ENCODE measurements around the gene OAS3. TPM values are rescaled to one million over a fixed set of nuclear protein-coding genes. Genes with fewer than 3 reads are reported as not detected.
"Not testable (repeated sequence)": the region's sequence is repeated elsewhere in the genome, so short reads cannot be mapped to it uniquely, and the experiment has no call there.

OAS3 gene
- total and polyA plus RNA-seq, 4 experiments from 2014 or later: 14.4 to 31.3 (median 21.4) TPM

GRCh38 chr12:112947314-112947713 lies 9.0 kb downstream of the OAS3 start:
- ChIA-PET CTCF (ENCODE audit: partially characterized antibody) (no interaction called here), POLR2A (ENCODE audit: partially characterized antibody) (no interaction called here)
- peaks cover 0 to 5% (median under 1%) of the 10 kb centered on the region in 4 donors for H3K4me1 Mint-ChIP-seq
- Histone ChIP-seq H3K4me1 (ENCODE audit: insufficient read depth, low read length) (no peaks in the 10 kb centered on the region), H3K27me3 (ENCODE audit: insufficient read depth, low read length) (no peaks in the 10 kb centered on the region), H3K27ac (ENCODE audit: low read depth, low read length) (no peak overlapping the region), H3K9me3 (ENCODE audit: control insufficient read depth in 1 of 2, low read length in 2 of 2) (no peaks in the 10 kb centered on the region), H3K36me3 (ENCODE audit: insufficient read depth, low read length) (peaks cover 48% of the 10 kb centered on the region), H3K4me3 (ENCODE audit: low read length in 2 of 2) (no peak overlapping the region)
- H3K9me3 Mint-ChIP-seq: peaks cover 0 to 12% (median 2%) of the 10 kb centered on the region in 8 donors
- peaks cover 60 to 62% of the 10 kb centered on the region in 2 donors for H3K36me3 Mint-ChIP-seq
- no peak for DNase-seq
- H3K27ac Mint-ChIP-seq: peak overlapping the region in 1 of 7 donors; percentile 31
- no peak overlapping the region for H3K4me3 Mint-ChIP-seq
- intact Hi-C loops (cut with micrococcal nuclease): no loop called here
- H3K27me3 Mint-ChIP-seq: no peaks in the 10 kb centered on the region

GRCh38 chr12:112947761-112948160 lies 9.5 kb downstream of the OAS3 start:
- Histone ChIP-seq H3K4me1 (ENCODE audit: insufficient read depth, low read length) (no peaks in the 10 kb centered on the region), H3K27ac (ENCODE audit: low read depth, low read length) (no peak overlapping the region), H3K9me3 (ENCODE audit: control insufficient read depth in 1 of 2, low read length in 2 of 2) (no peaks in the 10 kb centered on the region), H3K27me3 (ENCODE audit: insufficient read depth, low read length) (no peaks in the 10 kb centered on the region), H3K4me3 (ENCODE audit: low read length in 2 of 2) (no peak overlapping the region), H3K36me3 (ENCODE audit: insufficient read depth, low read length) (peaks cover 48% of the 10 kb centered on the region)
- H3K9me3 Mint-ChIP-seq: peaks cover 0 to 13% (median 2%) of the 10 kb centered on the region in 8 donors
- peaks cover 64 to 67% of the 10 kb centered on the region in 2 donors for H3K36me3 Mint-ChIP-seq
- no peak overlapping the region for H3K4me3 Mint-ChIP-seq
- ChIA-PET CTCF (ENCODE audit: partially characterized antibody) (no interaction called here), POLR2A (ENCODE audit: partially characterized antibody) (interaction anchor here (1.9 kb wide), 1 partner anchor 10 kb away, joined by 7 read pairs; the partner anchor contains the start of gene OAS3)
- peak overlapping the region in 1 of 7 donors; percentile 31 for H3K27ac Mint-ChIP-seq
- peaks cover 0 to 5% (median 0%) of the 10 kb centered on the region in 4 donors for H3K4me1 Mint-ChIP-seq
- H3K27me3 Mint-ChIP-seq: no peaks in the 10 kb centered on the region
- DNase-seq: no peak
- intact Hi-C loops (cut with micrococcal nuclease): no loop called here

DNA sequence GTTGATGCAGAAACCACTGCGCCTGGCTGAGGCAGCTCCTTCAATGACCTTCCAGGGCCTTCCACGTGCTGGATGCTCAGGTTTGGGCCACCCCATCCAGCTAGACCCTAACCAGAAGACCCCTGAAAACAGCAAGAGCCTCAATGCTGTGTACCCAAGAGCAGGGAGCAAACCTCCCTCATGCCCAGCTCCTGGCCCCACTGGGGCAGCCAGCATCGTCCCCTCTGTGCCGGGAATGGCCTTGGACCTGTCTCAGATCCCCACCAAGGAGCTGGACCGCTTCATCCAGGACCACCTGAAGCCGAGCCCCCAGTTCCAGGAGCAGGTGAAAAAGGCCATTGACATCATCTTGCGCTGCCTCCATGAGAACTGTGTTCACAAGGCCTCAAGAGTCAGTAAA lies 10.5 kb downstream of the OAS3 start:
- Mint-ChIP-seq H3K4me1 (peaks cover 0 to 7% (median 0%) of the 10 kb centered on the region in 4 donors), H3K9me3 (peaks cover 0 to 13% (median 4%) of the 10 kb centered on the region in 8 donors), H3K27ac (peak overlapping the region in 1 of 7 donors; percentile 77), H3K27me3 (no peaks in the 10 kb centered on the region), H3K4me3 (no peak overlapping the region), H3K36me3 (peaks cover 69 to 72% of the 10 kb centered on the region in 2 donors)
- POLR2A ChIA-PET (ENCODE audit: partially characterized antibody): interaction anchor here (1.0 to 1.9 kb wide), 2 partner anchors 11 to 29 kb away, joined by 3 to 7 read pairs; partner anchors contain the start of genes OAS2 and OAS3
- intact Hi-C loops (cut with micrococcal nuclease): no loop called here
- H3K4me3 ChIP-seq (ENCODE audit: low read length in 2 of 2): no peak overlapping the region
- no peaks in the 10 kb centered on the region for H3K27me3 ChIP-seq (ENCODE audit: insufficient read depth, low read length)
- no peak overlapping the region for H3K27ac ChIP-seq (ENCODE audit: low read depth, low read length)
- no peaks in the 10 kb centered on the region for H3K4me1 ChIP-seq (ENCODE audit: insufficient read depth, low read length)
- CTCF ChIA-PET (ENCODE audit: partially characterized antibody): interaction anchor here (1.0 to 2.0 kb wide), 4 partner anchors 9 to 49 kb away, joined by 4 to 7 read pairs (median 5); no protein-coding TSS in a partner anchor
- no peaks in the 10 kb centered on the region for H3K9me3 ChIP-seq (ENCODE audit: control insufficient read depth in 1 of 2, low read length in 2 of 2)
- DNase-seq: no peak
- peaks cover 48% of the 10 kb centered on the region for H3K36me3 ChIP-seq (ENCODE audit: insufficient read depth, low read length)

DNA sequence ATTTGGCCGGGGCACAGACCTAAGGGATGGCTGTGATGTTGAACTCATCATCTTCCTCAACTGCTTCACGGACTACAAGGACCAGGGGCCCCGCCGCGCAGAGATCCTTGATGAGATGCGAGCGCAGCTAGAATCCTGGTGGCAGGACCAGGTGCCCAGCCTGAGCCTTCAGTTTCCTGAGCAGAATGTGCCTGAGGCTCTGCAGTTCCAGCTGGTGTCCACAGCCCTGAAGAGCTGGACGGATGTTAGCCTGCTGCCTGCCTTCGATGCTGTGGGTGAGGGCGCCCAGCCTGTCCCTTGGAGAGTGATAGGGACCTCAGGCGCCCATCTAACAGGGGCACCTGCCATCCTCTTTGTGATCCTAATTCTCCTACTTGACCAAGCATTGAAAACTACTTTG lies 12.4 kb downstream of the OAS3 start:
- Mint-ChIP-seq H3K4me1 (peaks cover 0 to 9% (median 7%) of the 10 kb centered on the region in 4 donors), H3K4me3 (no peak overlapping the region), H3K27ac (no peak overlapping the region), H3K9me3 (peaks cover 0 to 13% (median 4%) of the 10 kb centered on the region in 8 donors), H3K27me3 (no peaks in the 10 kb centered on the region), H3K36me3 (peaks cover 70 to 72% of the 10 kb centered on the region in 2 donors)
- no peak overlapping the region for H3K27ac ChIP-seq (ENCODE audit: low read depth, low read length)
- CTCF ChIA-PET (ENCODE audit: partially characterized antibody): interaction anchor here (1.4 kb wide), 1 partner anchor 50 kb away, joined by 4 read pairs; no protein-coding TSS in a partner anchor
- H3K27me3 ChIP-seq (ENCODE audit: insufficient read depth, low read length): no peaks in the 10 kb centered on the region
- DNase-seq: no peak
- POLR2A ChIA-PET (ENCODE audit: partially characterized antibody): no interaction called here
- no peaks in the 10 kb centered on the region for H3K4me1 ChIP-seq (ENCODE audit: insufficient read depth, low read length)
- no peak overlapping the region for H3K4me3 ChIP-seq (ENCODE audit: low read length in 2 of 2)
- peaks cover 41% of the 10 kb centered on the region for H3K36me3 ChIP-seq (ENCODE audit: insufficient read depth, low read length)
- intact Hi-C loops (cut with micrococcal nuclease): no loop called here
- no peaks in the 10 kb centered on the region for H3K9me3 ChIP-seq (ENCODE audit: control insufficient read depth in 1 of 2, low read length in 2 of 2)

GRCh38 chr12:112957125-112957524 lies 18.9 kb downstream of the OAS3 start:
- POLR2A ChIA-PET (ENCODE audit: partially characterized antibody); H3K36me3 ChIP-seq (ENCODE audit: insufficient read depth, low read length); H3K4me1 ChIP-seq (ENCODE audit: insufficient read depth, low read length); H3K27me3 ChIP-seq (ENCODE audit: insufficient read depth, low read length); CTCF ChIA-PET (ENCODE audit: partially characterized antibody); H3K27me3 Mint-ChIP-seq; H3K27ac Mint-ChIP-seq; H3K9me3 ChIP-seq (ENCODE audit: control insufficient read depth in 1 of 2, low read length in 2 of 2); DNase-seq; H3K4me3 ChIP-seq (ENCODE audit: low read length in 2 of 2); intact Hi-C loops (cut with micrococcal nuclease); H3K27ac ChIP-seq (ENCODE audit: low read depth, low read length); H3K4me3 Mint-ChIP-seq: not testable (repeated sequence)
- peaks cover 19 to 30% (median 22%) of the 10 kb centered on the region in 4 donors for H3K4me1 Mint-ChIP-seq
- peaks cover 80 to 87% of the 10 kb centered on the region in 2 donors for H3K36me3 Mint-ChIP-seq
- peaks cover 0 to 19% (median 7%) of the 10 kb centered on the region in 8 donors for H3K9me3 Mint-ChIP-seq

- Histone ChIP-seq H3K9me3 (ENCODE audit: control insufficient read depth in 1 of 2, low read length in 2 of 2) (no peaks in the 10 kb centered on the region), H3K4me1 (ENCODE audit: insufficient read depth, low read length) (no peaks in the 10 kb centered on the region), H3K4me3 (ENCODE audit: low read length in 2 of 2) (no peak overlapping the region), H3K27ac (ENCODE audit: low read depth, low read length) (no peak overlapping the region), H3K27me3 (ENCODE audit: insufficient read depth, low read length) (no peaks in the 10 kb centered on the region), H3K36me3 (ENCODE audit: insufficient read depth, low read length) (peaks cover 47% of the 10 kb centered on the region)
- Mint-ChIP-seq H3K9me3 (peaks cover 0 to 12% (median 4%) of the 10 kb centered on the region in 8 donors), H3K36me3 (peaks cover 81 to 90% of the 10 kb centered on the region in 2 donors), H3K4me1 (peaks cover 9 to 25% (median 16%) of the 10 kb centered on the region in 4 donors), H3K27me3 (no peaks in the 10 kb centered on the region), H3K4me3 (no peak overlapping the region), H3K27ac (peak overlapping the region in 2 of 7 donors; percentile 54 to 67)
- no peak for DNase-seq
- ChIA-PET CTCF (ENCODE audit: partially characterized antibody) (interaction anchor here (0.8 kb wide), 1 partner anchor 34 kb away, joined by 3 read pairs; no protein-coding TSS in a partner anchor), POLR2A (ENCODE audit: partially characterized antibody) (interaction anchor here (5.0 kb wide), 1 partner anchor 17 kb away, joined by 18 read pairs; the partner anchor contains the start of gene OAS2)
- intact Hi-C loops (cut with micrococcal nuclease): no loop called here
Observed at GRCh38 chr12:112961074-112961473, 22.8 kb downstream of the OAS3 start.

GRCh38 chr12:112961536-112961935 lies 23.3 kb downstream of the OAS3 start:
- no peak overlapping the region for H3K4me3 ChIP-seq (ENCODE audit: low read length in 2 of 2)
- peaks cover 0 to 12% (median 4%) of the 10 kb centered on the region in 8 donors for H3K9me3 Mint-ChIP-seq
- intact Hi-C loops (cut with micrococcal nuclease): no loop called here
- peaks cover 52% of the 10 kb centered on the region for H3K36me3 ChIP-seq (ENCODE audit: insufficient read depth, low read length)
- H3K4me3 Mint-ChIP-seq: no peak overlapping the region
- no peaks in the 10 kb centered on the region for H3K9me3 ChIP-seq (ENCODE audit: control insufficient read depth in 1 of 2, low read length in 2 of 2)
- DNase-seq: no peak
- peak overlapping the region in 2 of 7 donors; percentile 54 to 67 for H3K27ac Mint-ChIP-seq
- H3K27ac ChIP-seq (ENCODE audit: low read depth, low read length): no peak overlapping the region
- POLR2A ChIA-PET (ENCODE audit: partially characterized antibody): interaction anchor here (5.0 kb wide), 1 partner anchor 17 kb away, joined by 18 read pairs; the partner anchor contains the start of gene OAS2
- no peaks in the 10 kb centered on the region for H3K27me3 Mint-ChIP-seq
- peaks cover 81 to 90% of the 10 kb centered on the region in 2 donors for H3K36me3 Mint-ChIP-seq
- CTCF ChIA-PET (ENCODE audit: partially characterized antibody): no interaction called here
- no peaks in the 10 kb centered on the region for H3K4me1 ChIP-seq (ENCODE audit: insufficient read depth, low read length)
- H3K27me3 ChIP-seq (ENCODE audit: insufficient read depth, low read length): no peaks in the 10 kb centered on the region
- peaks cover 6 to 21% (median 12%) of the 10 kb centered on the region in 4 donors for H3K4me1 Mint-ChIP-seq
